Astrocyte (in vitro differentiated cells and primary cell): ENCODE results near the gene WDR64. TPM values are rescaled to one million over a fixed set of nuclear protein-coding genes. Genes with fewer than 3 reads are reported as not detected.

Experiments used
- DNase-seq: peaks from one replicate; pipeline ENCODE4 v3.0.0-alpha.2; 2010; ENCODE audit warnings: low read depth
- FAIRE-seq: peaks from 2 replicates; lab custom pipeline; 2011; peaks lifted over from hg19 to GRCh38; lab: Jason Lieb, UNC
- H2AFZ ChIP-seq: 2 replicates; pipeline ENCODE4 v1.6.0; 2012; ENCODE audit warnings: low read depth, low read length, inconsistent platforms
- H3K27ac ChIP-seq: 2 replicates; pipeline ENCODE4 v1.5.1; 2011; ENCODE audit warnings: low read depth, low read length, inconsistent platforms
- H3K27me3 ChIP-seq: 2 replicates; pipeline ENCODE4 v1.6.0; 2011; ENCODE audit warnings: low read length, inconsistent platforms; ENCODE audit not compliant: insufficient read depth
- H3K36me3 ChIP-seq: 2 replicates; pipeline ENCODE4 v1.5.1; 2011; ENCODE audit warnings: low read length, inconsistent platforms; ENCODE audit not compliant: insufficient read depth
- H3K4me1 ChIP-seq: 2 replicates; pipeline ENCODE4 v1.5.1; 2011; ENCODE audit warnings: low read length, inconsistent platforms; ENCODE audit not compliant: insufficient read depth
- H3K4me2 ChIP-seq: 2 replicates; pipeline ENCODE4 v1.6.0; 2012; ENCODE audit warnings: low read length, inconsistent platforms
- H3K4me3 ChIP-seq: 2 replicates; pipeline ENCODE4 v1.5.1; 2011; ENCODE audit warnings: low read depth, mild to moderate bottlenecking, low read length, inconsistent platforms; ENCODE audit not compliant: insufficient read depth
- H3K79me2 ChIP-seq: 2 replicates; pipeline ENCODE4 v1.6.0; 2012; ENCODE audit warnings: mild to moderate bottlenecking, low read length, inconsistent platforms; ENCODE audit not compliant: insufficient read depth
- H3K9ac ChIP-seq: 2 replicates; pipeline ENCODE4 v1.6.0; 2012; ENCODE audit warnings: mild to moderate bottlenecking, low read length, inconsistent platforms
- H3K9me3 ChIP-seq: 2 replicates; pipeline ENCODE4 v1.5.1; 2012; ENCODE audit warnings: low read depth, mild to moderate bottlenecking, low read length, inconsistent platforms; ENCODE audit not compliant: insufficient read depth
- H4K20me1 ChIP-seq: 2 replicates; pipeline ENCODE4 v1.6.0; 2012; ENCODE audit warnings: low read length, inconsistent platforms; ENCODE audit not compliant: insufficient read depth
- H3K27ac Mint-ChIP-seq: one replicate; pipeline ENCODE4 v1.8.0; 2021; ENCODE audit warnings: mild to moderate bottlenecking, mixed read lengths; ENCODE audit not compliant: unreplicated experiment
- H3K27me3 Mint-ChIP-seq: one replicate; pipeline ENCODE4 v1.8.0; 2021; ENCODE audit warnings: low read depth, mixed read lengths; ENCODE audit not compliant: unreplicated experiment
- H3K36me3 Mint-ChIP-seq: one replicate; pipeline ENCODE4 v1.8.0; 2021; ENCODE audit warnings: low read depth, mixed read lengths; ENCODE audit not compliant: unreplicated experiment
- H3K4me1 Mint-ChIP-seq: one replicate; pipeline ENCODE4 v1.8.0; 2021; ENCODE audit warnings: low read depth, mixed read lengths; ENCODE audit not compliant: unreplicated experiment
- H3K4me3 Mint-ChIP-seq: one replicate; pipeline ENCODE4 v1.8.0; 2021; ENCODE audit warnings: mild to moderate bottlenecking, moderate library complexity, mixed read lengths; ENCODE audit not compliant: unreplicated experiment
- H3K9me3 Mint-ChIP-seq: one replicate; pipeline ENCODE4 v1.8.0; 2021; ENCODE audit warnings: mild to moderate bottlenecking, mixed read lengths; ENCODE audit not compliant: unreplicated experiment
- EZH2 ChIP-seq: IDR thresholded peaks from 2 replicates; pipeline ENCODE4 v1.6.1; 2012; ENCODE audit warnings: mild to moderate bottlenecking, low read length, inconsistent platforms; ENCODE audit not compliant: insufficient read depth
- total RNA-seq: library from RNA; stranded (reverse); gene quantifications from 2 replicates; pipeline ENCODE4 v1.2.1, GENCODE V29; 2021
- TF ChIP-seq, protein P1 (sequence below): IDR thresholded peaks from 2 replicates; pipeline ENCODE4 v1.5.1; 2011; ENCODE audit warnings: low read depth, mild to moderate bottlenecking, inconsistent platforms, low read length, moderate library complexity; ENCODE audit not compliant: insufficient read depth

WDR64 gene
- total RNA-seq, 1 donor from 2014 or later: not detected

DNA sequence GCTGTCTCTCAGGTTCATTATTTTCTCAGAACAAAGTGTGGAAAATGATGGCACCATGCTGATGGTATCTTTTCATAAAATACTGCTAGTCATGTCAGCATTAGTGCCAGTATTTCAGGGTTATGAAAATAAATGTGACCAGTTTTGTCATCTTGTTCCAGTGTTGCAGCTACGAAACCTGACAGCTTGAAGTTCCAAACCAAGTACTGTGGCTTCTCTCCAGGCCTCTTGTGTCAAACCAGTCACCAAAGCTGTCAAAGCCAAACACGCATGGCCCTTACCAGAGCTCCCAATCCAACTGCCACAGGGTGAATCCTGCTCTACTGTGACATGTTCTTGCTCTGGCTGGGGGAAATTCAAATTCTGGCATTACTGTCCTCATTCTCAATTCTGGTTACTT, 175.2 kb downstream of the WDR64 start:
- Histone ChIP-seq H3K36me3 (no peaks in the 10 kb centered on the region), H3K4me1 (peaks cover 4% of the 10 kb centered on the region), H3K27me3 (no peaks in the 10 kb centered on the region), H3K9me3 (no peaks in the 10 kb centered on the region), H4K20me1 (no peaks in the 10 kb centered on the region), H2AFZ (no peak overlapping the region), H3K4me2 (no peak overlapping the region), H3K27ac (no peak overlapping the region), H3K79me2 (no peaks in the 10 kb centered on the region), H3K4me3 (no peak overlapping the region), H3K9ac (no peak overlapping the region)
- Mint-ChIP-seq H3K27ac (no peak overlapping the region), H3K4me1 (peaks cover 5% of the 10 kb centered on the region), H3K36me3 (no peaks in the 10 kb centered on the region), H3K27me3 (peaks cover 2% of the 10 kb centered on the region), H3K4me3 (no peak overlapping the region), H3K9me3 (no peaks in the 10 kb centered on the region)
- DNase-seq (no peak), FAIRE-seq (no peak)
- no peak for TF ChIP-seq EZH2
- TF ChIP-seq, protein P1, sequence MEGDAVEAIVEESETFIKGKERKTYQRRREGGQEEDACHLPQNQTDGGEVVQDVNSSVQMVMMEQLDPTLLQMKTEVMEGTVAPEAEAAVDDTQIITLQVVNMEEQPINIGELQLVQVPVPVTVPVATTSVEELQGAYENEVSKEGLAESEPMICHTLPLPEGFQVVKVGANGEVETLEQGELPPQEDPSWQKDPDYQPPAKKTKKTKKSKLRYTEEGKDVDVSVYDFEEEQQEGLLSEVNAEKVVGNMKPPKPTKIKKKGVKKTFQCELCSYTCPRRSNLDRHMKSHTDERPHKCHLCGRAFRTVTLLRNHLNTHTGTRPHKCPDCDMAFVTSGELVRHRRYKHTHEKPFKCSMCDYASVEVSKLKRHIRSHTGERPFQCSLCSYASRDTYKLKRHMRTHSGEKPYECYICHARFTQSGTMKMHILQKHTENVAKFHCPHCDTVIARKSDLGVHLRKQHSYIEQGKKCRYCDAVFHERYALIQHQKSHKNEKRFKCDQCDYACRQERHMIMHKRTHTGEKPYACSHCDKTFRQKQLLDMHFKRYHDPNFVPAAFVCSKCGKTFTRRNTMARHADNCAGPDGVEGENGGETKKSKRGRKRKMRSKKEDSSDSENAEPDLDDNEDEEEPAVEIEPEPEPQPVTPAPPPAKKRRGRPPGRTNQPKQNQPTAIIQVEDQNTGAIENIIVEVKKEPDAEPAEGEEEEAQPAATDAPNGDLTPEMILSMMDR: no peak

GRCh38 chr1:241828463-241829021, 176.5 kb downstream of the WDR64 start:
- H3K4me1 Mint-ChIP-seq: peaks cover 5% of the 10 kb centered on the region
- peak; percentile 48 for DNase-seq
- Histone ChIP-seq H3K27me3 (no peaks in the 10 kb centered on the region), H3K79me2 (no peaks in the 10 kb centered on the region), H3K9me3 (no peaks in the 10 kb centered on the region), H3K4me2 (no peak overlapping the region), H4K20me1 (no peaks in the 10 kb centered on the region), H3K27ac (no peak overlapping the region), H2AFZ (peak overlapping the region; percentile 5), H3K4me3 (no peak overlapping the region), H3K4me1 (peaks cover 4% of the 10 kb centered on the region), H3K9ac (no peak overlapping the region), H3K36me3 (no peaks in the 10 kb centered on the region)
- peaks cover 6% of the 10 kb centered on the region for H3K27me3 Mint-ChIP-seq
- no peaks in the 10 kb centered on the region for H3K9me3 Mint-ChIP-seq
- H3K27ac Mint-ChIP-seq: no peak overlapping the region
- H3K36me3 Mint-ChIP-seq: no peaks in the 10 kb centered on the region
- no peak overlapping the region for H3K4me3 Mint-ChIP-seq
- FAIRE-seq: no peak
- TF ChIP-seq, protein P1: no peak

DNA sequence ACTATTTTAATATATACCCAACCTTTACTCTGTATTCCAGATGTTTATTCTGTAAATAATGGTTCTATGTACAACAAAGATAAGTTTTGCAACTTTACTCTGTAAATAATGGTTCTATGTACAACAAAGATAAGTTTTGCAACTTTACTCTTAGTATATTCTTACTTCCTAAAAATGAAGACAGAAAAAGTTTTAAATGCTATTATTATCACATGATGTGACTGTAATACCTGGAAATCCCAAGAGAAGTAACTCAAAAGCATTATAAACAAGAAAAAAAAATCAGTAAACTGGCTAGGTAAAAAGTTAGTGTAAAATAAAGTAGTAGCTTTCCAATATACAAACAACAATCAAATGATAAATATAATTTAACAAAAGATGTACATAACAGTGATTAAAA, 177.4 kb downstream of the WDR64 start:
- Histone ChIP-seq H4K20me1 (no peaks in the 10 kb centered on the region), H3K4me2 (no peak overlapping the region), H3K9me3 (no peaks in the 10 kb centered on the region), H3K27ac (no peak overlapping the region), H3K4me1 (peaks cover 4% of the 10 kb centered on the region), H3K79me2 (no peaks in the 10 kb centered on the region), H3K9ac (no peak overlapping the region), H2AFZ (no peak overlapping the region), H3K4me3 (no peak overlapping the region), H3K27me3 (no peaks in the 10 kb centered on the region), H3K36me3 (no peaks in the 10 kb centered on the region)
- Mint-ChIP-seq H3K27ac (no peak overlapping the region), H3K4me1 (peaks cover 5% of the 10 kb centered on the region), H3K9me3 (no peaks in the 10 kb centered on the region), H3K27me3 (peaks cover 6% of the 10 kb centered on the region), H3K36me3 (no peaks in the 10 kb centered on the region), H3K4me3 (no peak overlapping the region)
- FAIRE-seq: no peak
- TF ChIP-seq, protein P1: no peak
- TF ChIP-seq EZH2: no peak
- no peak for DNase-seq
